GM10266 (cell line): ENCODE measurements around the gene SALL3.

Experiments
- DNase-seq: peaks from one replicate; pipeline ENCODE4 v3.0.0; 2012; ENCODE audit errors: extremely low spot score
- TF ChIP-seq, protein P1 (sequence below): IDR thresholded peaks from 2 replicates; pipeline ENCODE4 v1.5.1; 2012; ENCODE audit warnings: mild to moderate bottlenecking, low read depth; ENCODE audit not compliant: control insufficient read depth, insufficient read depth; ENCODE audit errors: missing control alignments

SALL3 gene

DNA sequence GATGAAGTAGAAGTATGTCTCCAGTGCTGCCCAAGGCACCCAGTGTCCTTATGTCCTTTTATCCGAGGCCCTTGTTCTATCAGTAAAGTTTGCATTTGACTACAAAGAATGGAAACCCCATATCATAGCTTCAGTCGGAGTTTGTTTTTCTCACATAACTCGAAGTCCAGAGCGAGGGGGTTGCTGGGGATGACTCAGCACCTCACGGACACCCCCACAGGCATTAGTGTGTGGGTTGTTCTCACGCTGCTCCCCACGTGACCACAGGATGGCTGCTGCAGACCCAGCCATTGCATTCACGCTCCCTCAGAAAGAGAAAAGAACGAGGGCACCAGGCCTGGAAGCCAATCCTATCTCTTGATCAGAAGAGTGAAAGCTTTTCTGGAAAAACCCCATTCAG lies 27.8 kb downstream of the SALL3 start:
- DNase-seq = no peak
- TF ChIP-seq, protein P1, sequence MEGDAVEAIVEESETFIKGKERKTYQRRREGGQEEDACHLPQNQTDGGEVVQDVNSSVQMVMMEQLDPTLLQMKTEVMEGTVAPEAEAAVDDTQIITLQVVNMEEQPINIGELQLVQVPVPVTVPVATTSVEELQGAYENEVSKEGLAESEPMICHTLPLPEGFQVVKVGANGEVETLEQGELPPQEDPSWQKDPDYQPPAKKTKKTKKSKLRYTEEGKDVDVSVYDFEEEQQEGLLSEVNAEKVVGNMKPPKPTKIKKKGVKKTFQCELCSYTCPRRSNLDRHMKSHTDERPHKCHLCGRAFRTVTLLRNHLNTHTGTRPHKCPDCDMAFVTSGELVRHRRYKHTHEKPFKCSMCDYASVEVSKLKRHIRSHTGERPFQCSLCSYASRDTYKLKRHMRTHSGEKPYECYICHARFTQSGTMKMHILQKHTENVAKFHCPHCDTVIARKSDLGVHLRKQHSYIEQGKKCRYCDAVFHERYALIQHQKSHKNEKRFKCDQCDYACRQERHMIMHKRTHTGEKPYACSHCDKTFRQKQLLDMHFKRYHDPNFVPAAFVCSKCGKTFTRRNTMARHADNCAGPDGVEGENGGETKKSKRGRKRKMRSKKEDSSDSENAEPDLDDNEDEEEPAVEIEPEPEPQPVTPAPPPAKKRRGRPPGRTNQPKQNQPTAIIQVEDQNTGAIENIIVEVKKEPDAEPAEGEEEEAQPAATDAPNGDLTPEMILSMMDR = no peak

DNA sequence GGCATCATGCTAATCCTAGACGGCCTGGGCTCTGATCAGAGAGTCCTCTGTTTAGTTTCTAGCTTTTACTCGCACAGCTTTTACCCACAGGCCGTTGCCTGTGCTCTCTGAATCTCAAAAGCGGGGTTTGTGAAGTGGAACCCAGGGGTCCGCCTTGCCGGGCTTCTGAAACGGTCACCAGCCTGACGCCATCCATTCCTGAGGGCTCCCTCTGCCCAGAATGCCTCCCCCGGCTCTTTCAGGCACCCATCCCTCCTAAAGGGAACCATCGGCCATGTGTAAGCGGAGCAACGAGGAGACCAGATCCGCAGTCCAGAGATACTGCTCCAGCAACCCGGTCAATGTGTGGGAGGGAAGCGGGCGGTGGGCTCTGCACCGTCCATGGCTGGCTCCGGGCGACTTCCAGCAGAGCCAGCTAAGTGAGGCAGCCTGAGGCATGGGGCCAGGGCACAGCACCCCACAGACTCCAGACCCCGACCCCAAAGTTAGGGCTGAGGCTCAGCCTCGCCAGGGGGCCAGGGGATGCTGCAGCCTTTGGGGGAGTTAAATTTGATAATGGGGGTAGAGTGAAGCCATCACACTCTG lies 28.8 kb downstream of the SALL3 start:
- TF ChIP-seq, protein P1 = no peak
- no peak for DNase-seq

DNA sequence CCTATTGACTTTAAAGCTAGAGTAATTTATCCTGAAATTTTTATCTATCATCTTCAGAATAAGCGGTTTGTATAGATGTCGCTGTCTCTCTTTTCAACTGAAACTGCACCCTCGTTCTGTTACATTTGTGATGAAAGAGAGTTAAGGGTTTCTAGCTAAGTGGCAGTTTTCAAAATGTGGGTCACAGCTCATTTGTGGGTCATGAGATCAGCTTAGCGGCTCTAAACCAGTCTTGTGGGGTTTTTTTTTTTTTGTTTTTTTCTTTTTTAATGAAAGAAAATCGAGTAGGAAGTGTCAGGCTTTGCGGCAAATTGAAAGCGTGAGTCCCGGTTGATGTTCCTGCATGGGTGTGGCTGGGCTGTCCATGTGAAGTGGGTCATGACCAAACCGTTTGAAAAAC lies 31.2 kb downstream of the SALL3 start:
- DNase-seq = no peak
- TF ChIP-seq, protein P1 = no peak

DNA sequence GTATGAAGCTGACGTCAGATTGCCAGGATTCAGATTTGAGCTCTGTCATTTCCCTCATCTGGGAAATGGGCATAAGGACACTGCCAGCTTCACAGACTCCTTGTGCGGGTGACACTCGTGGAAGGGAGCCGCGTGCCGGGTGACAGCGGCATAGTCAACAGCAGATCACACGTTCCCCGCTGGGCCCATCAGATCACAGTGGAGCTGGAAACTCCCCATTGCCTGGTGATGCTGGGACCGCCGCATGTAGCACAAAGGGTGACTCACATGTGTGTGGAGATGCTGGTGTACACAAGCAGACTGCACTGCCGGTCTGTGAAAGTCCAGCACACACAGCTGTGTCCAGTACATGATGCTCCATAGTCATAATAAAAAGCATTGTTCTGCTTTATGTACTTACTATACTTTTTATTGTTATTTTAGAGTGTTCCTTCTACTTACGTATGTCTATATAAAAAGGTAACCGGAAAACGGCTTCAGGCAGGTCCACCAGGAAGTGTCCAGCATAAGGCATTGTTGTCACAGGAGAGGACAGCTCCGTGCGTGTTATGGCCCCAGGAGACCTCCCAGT lies 31.8 kb downstream of the SALL3 start:
- DNase-seq = no peak
- TF ChIP-seq, protein P1 = no peak

DNA sequence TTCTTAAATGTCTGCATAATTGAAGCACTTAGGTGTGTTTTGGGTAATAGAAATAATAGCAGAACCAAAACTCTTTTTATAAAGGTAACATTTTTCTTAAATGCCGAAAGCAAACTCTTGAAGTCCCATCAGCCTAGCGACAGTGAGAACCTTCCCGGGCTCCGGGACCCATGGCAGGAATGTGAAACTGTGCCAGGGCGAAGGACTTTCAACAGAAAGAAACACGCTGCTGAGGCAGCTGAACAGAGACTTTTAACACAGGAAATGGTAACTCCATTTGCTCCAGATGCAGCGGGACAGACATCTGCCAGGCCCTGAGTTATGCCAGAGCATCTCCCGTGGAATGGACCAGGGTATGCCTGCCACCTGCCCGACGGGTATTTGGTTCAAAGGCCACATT lies 34.3 kb downstream of the SALL3 start:
- TF ChIP-seq, protein P1 = no peak
- no peak for DNase-seq

DNA sequence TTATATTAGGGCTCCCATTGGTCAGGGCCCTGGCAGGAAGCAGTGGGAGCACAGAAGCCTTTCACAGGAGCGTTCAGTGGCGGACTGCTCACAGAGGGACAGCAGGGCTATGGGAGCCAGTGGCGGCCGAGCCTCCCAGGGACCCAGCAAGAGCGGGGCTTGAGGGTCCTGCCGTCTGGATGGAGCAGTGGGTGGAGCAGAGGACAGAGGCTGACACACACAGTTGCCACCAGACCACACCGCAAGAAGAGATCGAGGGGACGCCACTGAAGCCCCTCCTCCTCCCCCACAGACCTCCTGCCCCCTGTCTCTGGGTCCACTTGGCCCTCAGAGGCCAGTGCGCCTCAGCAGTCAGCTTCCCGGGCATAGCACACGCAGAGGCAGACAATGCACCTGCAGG lies 39.3 kb downstream of the SALL3 start:
- TF ChIP-seq, protein P1 = no peak

DNA sequence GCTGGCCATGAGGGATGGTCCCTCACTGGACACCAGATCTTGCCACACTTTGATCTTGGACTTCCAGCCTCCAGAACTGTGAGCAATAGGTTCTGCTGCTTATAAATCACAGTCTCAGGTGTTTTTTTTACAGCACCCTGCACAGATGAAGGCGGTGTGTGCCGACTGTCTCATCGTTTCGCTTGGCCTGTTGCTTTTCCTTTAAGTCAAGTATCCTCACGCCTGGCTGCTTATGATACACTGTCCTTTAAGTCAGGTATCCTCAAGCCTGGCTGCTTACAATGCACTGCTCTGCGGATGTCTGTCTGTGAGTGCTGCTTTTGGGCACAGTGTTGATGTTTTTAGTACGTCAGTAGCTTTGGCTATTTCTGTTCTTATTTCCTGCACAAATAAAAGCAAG lies 40.3 kb downstream of the SALL3 start:
- no peak for DNase-seq
- TF ChIP-seq, protein P1 = no peak

More for the DNA sequence above, 39.3 kb downstream of the SALL3 start:
- DNase-seq = no peak
